DND-41 (cell line): ENCODE results near the gene ME3.

Source experiments
- CTCF ChIP-seq: IDR thresholded peaks from 2 replicates; pipeline ENCODE4 v1.5.1; 2012; ENCODE audit warnings: borderline replicate concordance, low read length, moderate library complexity, mild to moderate bottlenecking; ENCODE audit not compliant: poor library complexity, severe bottlenecking; ENCODE audit errors: extremely low read depth
- EZH2 ChIP-seq: IDR thresholded peaks from 3 replicates; pipeline ENCODE4 v1.6.1; 2012; ENCODE audit warnings: borderline replicate concordance, low read depth, mild to moderate bottlenecking, moderate library complexity, low read length, inconsistent platforms; ENCODE audit not compliant: severe bottlenecking

GRCh38 chr11:86676010-86676409, 3.6 kb upstream of the ME3 start:
- TF ChIP-seq CTCF (no peak), EZH2 (no peak)
